Right ventricle myocardium inferior (tissue), 1 donor: ENCODE measurements around the gene ZNF524. TPM values are rescaled to one million over a fixed set of nuclear protein-coding genes. Genes with fewer than 3 reads are reported as not detected.
A peak's percentile ranks its signal among the peaks of the same experiment; 100 is the strongest.
"Not testable (repeated sequence)": the region's sequence is repeated elsewhere in the genome, so short reads cannot be mapped to it uniquely, and the experiment has no call there.

ENCODE experiments used
- ATAC-seq: fragments of 200-7000 bp; cut with Tn5 transposase; one replicate; pipeline ENCODE4 v1.9.1; 2020; ENCODE audit warnings: mild to moderate bottlenecking, moderate library complexity
- DNase-seq: peaks from one replicate; pipeline ENCODE4 v3.0.0; 2021; ENCODE audit errors: missing footprints
- intact Hi-C: fragments of 100-400 bp; cut with DNase I; formaldehyde crosslinking; loops from one replicate; pipeline ENCODE4 v1.11.0; 2022
- total RNA-seq: library from RNA; stranded (reverse); fragmentation: NEBNext Ultra II Directional; extraction: Animal tissue kit (Norgen Biotek cat#: 25700); gene quantifications from one replicate; pipeline ENCODE4 v1.2.1, GENCODE V29; 2021
- donor health status: DM: no; HTN: yes; CAD: no; lungs with severe emphysema.

ZNF524 gene
- total RNA-seq, 1 donor from 2014 or later, result 16.9 TPM

GRCh38 chr19:55579766-55580621 is 20.1 kb upstream of the ZNF524 start:
- peak; percentile 58 for ATAC-seq
- intact Hi-C loops, result loop anchor here (2.0 to 5.0 kb wide), 3 partner anchors 19 to 63 kb away; partner anchors contain the start of genes FIZ1 and SBK3
- DNase-seq, result no peak

- peak; percentile 85 for DNase-seq
- peak; percentile 84 for ATAC-seq
- intact Hi-C loops, result loop anchor here (2.0 to 5.0 kb wide), 3 partner anchors 18 to 63 kb away; partner anchors contain the start of genes FIZ1 and SBK3
Measured at GRCh38 chr19:55580628-55581144, 19.4 kb upstream of the ZNF524 start, which contains the start of gene ZNF579. Gene ZNF579, minus strand, starts transcription at chr19:55580848. Its CDS starts 1,209 bp downstream, at chr19:55579639.

- no peak for ATAC-seq
- intact Hi-C loops, result loop anchor here (2.0 to 5.0 kb wide), 3 partner anchors 18 to 64 kb away; partner anchors contain the start of genes FIZ1 and SBK3
- no peak for DNase-seq
Measured at GRCh38 chr19:55581145-55581822, 18.8 kb upstream of the ZNF524 start.

GRCh38 chr19:55581823-55582223 is 18.3 kb upstream of the ZNF524 start:
- intact Hi-C loops, result loop anchor here (2.0 to 5.0 kb wide), 3 partner anchors 17 to 65 kb away; partner anchors contain the start of genes FIZ1 and SBK3
- DNase-seq (no peak), ATAC-seq (no peak)

- intact Hi-C loops, result loop anchor here (5.0 kb wide), 2 partner anchors 35 to 65 kb away; partner anchors contain the start of gene SBK3
Measured at GRCh38 chr19:55582284-55582683, 17.8 kb upstream of the ZNF524 start.

GRCh38 chr19:55583897-55584296 is 16.2 kb upstream of the ZNF524 start:
- not testable (repeated sequence) for ATAC-seq, DNase-seq
- intact Hi-C loops, result loop anchor here (5.0 kb wide), 2 partner anchors 37 to 67 kb away; partner anchors contain the start of gene SBK3

More at GRCh38 chr19:55582284-55582683, 17.8 kb upstream of the ZNF524 start:
- ATAC-seq, DNase-seq: not testable (repeated sequence)

- no peak for ATAC-seq
- intact Hi-C loops, result loop anchor here (5.0 kb wide), 2 partner anchors 38 to 68 kb away; partner anchors contain the start of gene SBK3
- DNase-seq, result no peak
Measured at GRCh38 chr19:55584871-55585270, 15.2 kb upstream of the ZNF524 start.

GRCh38 chr19:55585658-55586339 is 14.3 kb upstream of the ZNF524 start:
- intact Hi-C loops, result no loop called here
- ATAC-seq, result peak; percentile 65
- DNase-seq, result peak; percentile 85

GRCh38 chr19:55586976-55587668 is 13.0 kb upstream of the ZNF524 start:
- DNase-seq (peak; percentile 94), ATAC-seq (peak; percentile 90)
- intact Hi-C loops, result no loop called here

- intact Hi-C loops, result no loop called here
- no peak for DNase-seq
- no peak for ATAC-seq
Measured at GRCh38 chr19:55588738-55589137, 11.3 kb upstream of the ZNF524 start.

GRCh38 chr19:55590109-55590508 is 10.0 kb upstream of the ZNF524 start:
- intact Hi-C loops, result no loop called here
- DNase-seq (no peak), ATAC-seq (no peak)

- no peak for ATAC-seq
- no peak for DNase-seq
- intact Hi-C loops, result no loop called here
Measured at GRCh38 chr19:55590617-55591016, 9.5 kb upstream of the ZNF524 start.

GRCh38 chr19:55591555-55591954 is 8.5 kb upstream of the ZNF524 start:
- intact Hi-C loops, result no loop called here
- ATAC-seq (no peak), DNase-seq (no peak)

GRCh38 chr19:55592391-55593090 is 7.5 kb upstream of the ZNF524 start:
- no peak for DNase-seq
- ATAC-seq, result no peak
- intact Hi-C loops, result no loop called here

GRCh38 chr19:55593096-55593772 is 6.9 kb upstream of the ZNF524 start:
- intact Hi-C loops, result no loop called here
- ATAC-seq, result no peak
- DNase-seq, result no peak

GRCh38 chr19:55594996-55595545 is 5.0 kb upstream of the ZNF524 start:
- DNase-seq, result no peak
- ATAC-seq, result no peak
- intact Hi-C loops, result loop anchor here (5.0 kb wide), 1 partner anchor 57 kb away; no protein-coding TSS in a partner anchor
